Tibial nerve (tissue), 4 donors: Measurements from ENCODE around the gene METTL24.

Experiments used
- CTCF ChIP-seq, 5 experiments: fragments of 200-600 bp in 3 of 5; fragments of 450-650 bp in 2 of 5; sonication (generic) in 3 of 5; IDR thresholded peaks; one replicate each; pipeline ENCODE4 v1.5.1; 2016 to 2019; ENCODE audit warnings: antibody characterized with exemption in 5 of 5, mild to moderate bottlenecking in 3 of 5, moderate library complexity in 2 of 5
- EP300 ChIP-seq, 2 donors: sonication (generic); formaldehyde crosslinking; IDR thresholded peaks; one replicate each; pipeline ENCODE4 v1.6.1; 2017; ENCODE audit warnings: antibody characterized with exemption in 2 of 2, mild to moderate bottlenecking in 1 of 2
- POLR2A ChIP-seq, 2 donors: fragments of 450-650 bp; IDR thresholded peaks; one replicate each; pipeline ENCODE4 v1.6.1; 2017; ENCODE audit warnings: antibody characterized with exemption in 2 of 2, mild to moderate bottlenecking in 2 of 2, moderate library complexity in 2 of 2

DNA sequence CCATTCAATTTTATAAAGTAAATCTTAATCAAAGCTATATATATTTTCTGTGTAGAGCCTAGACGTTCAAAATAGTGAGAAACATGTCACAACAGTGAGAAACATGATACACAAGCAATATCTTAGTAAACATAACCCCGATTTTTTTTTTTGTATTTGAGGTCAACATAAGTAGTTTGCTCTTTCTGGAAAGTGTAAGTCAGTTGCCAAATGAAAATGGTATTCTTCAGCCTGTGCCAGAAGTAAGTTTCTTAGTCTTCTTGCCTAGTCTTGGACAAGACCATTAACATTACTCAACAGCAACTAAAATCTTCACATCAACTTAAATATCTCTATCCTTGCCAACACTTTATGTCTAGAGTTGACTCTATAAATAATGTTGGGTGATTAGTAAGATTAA is 59.7 kb downstream of the METTL24 start:
- no peak for TF ChIP-seq CTCF (IDR thresholded peaks at IDR 0.05)
- TF ChIP-seq EP300 (IDR thresholded peaks at IDR 0.05), result no peak
- TF ChIP-seq POLR2A (IDR thresholded peaks at IDR 0.05), result no peak
